ENCODE results near the gene LAMP2. TPM values are rescaled to one million over a fixed set of nuclear protein-coding genes. Genes with fewer than 3 reads are reported as not detected.
"Not testable (repeated sequence)": the region's sequence is repeated elsewhere in the genome, so short reads cannot be mapped to it uniquely, and the experiment has no call there.

Gene LAMP2
- 10 to 100 TPM; 47.7 to 59.5 TPM for total RNA-seq

- Mint-ChIP-seq H3K36me3 (ENCODE audit: low read depth) (peaks cover 5% of the 10 kb centered on the region), H3K4me3 (peak within 1 kb of the TSS; percentile 90), H3K27ac (peak within 1 kb of the TSS; percentile 94), H3K27me3 (no peaks in the 10 kb centered on the region), H3K4me1 (peaks cover 13% of the 10 kb centered on the region), H3K9me3 (no peaks in the 10 kb centered on the region)
- ChIA-PET POLR2A (no interaction called here), CTCF (interaction anchor here (2.0 kb wide), 1 partner anchor 17 kb away, joined by 7 read pairs; no protein-coding TSS in a partner anchor)
- peak; percentile 83 for DNase-seq
These were observed at the start of gene LAMP2 for GRCh38 chrX:120468825-120469525. TSS of gene LAMP2 (minus strand) at chrX:120469296. CDS start at chrX:120469169, 127 bp downstream.

DNA sequence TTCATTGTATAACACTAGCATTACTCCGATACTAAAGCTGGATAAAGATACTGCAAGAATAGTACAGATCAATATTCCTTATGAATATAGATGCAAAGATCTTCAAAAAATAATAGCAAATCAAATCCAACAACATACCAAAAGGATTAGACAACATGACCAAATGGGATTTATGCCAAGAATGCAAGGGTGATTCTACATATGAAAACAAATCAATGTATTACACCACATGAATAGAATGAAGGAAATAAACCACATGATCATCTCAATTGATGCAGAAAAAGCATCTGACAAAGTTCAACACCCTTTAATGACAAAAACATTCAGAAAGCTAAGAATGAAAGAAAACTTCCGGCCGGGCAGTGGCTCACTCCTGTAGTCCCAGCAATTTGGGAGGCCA, 48.8 kb upstream of the LAMP2 start:
- Mint-ChIP-seq H3K27me3 (no peaks in the 10 kb centered on the region), H3K36me3 (ENCODE audit: low read depth) (no peaks in the 10 kb centered on the region), H3K27ac (no peak overlapping the region), H3K9me3 (no peaks in the 10 kb centered on the region), H3K4me1 (no peaks in the 10 kb centered on the region), H3K4me3 (no peak overlapping the region)
- ChIA-PET CTCF (no interaction called here), POLR2A (no interaction called here)
- no peak for DNase-seq

DNA sequence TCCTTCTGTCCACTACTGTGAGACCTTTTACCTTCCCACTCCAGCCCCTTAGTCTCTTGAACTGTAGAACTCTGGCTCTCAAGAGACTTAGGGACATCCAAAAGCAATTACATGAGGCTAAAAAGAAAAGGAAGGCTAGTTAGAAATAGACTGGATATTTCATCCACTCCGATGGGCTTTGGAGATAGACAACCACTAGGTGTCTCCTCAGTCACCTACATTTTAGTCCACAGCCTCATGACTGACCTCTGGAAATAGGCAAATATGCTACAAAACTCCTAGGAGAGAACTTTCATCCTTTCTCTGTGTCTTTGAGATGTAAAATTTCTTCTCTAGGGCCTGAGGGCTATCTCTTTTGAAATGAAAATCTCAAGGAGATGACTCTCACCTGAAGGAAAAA, 45.1 kb upstream of the LAMP2 start:
- ChIA-PET CTCF (no interaction called here), POLR2A (no interaction called here)
- no peaks in the 10 kb centered on the region for H3K36me3 Mint-ChIP-seq (ENCODE audit: low read depth)
- H3K9me3 Mint-ChIP-seq, result no peaks in the 10 kb centered on the region
- no peak overlapping the region for H3K4me3 Mint-ChIP-seq
- H3K4me1 Mint-ChIP-seq, result no peaks in the 10 kb centered on the region
- H3K27me3 Mint-ChIP-seq, result no peaks in the 10 kb centered on the region
- H3K27ac Mint-ChIP-seq, result no peak overlapping the region
- DNase-seq, result peak; percentile 5

- Mint-ChIP-seq H3K4me3 (no peak overlapping the region), H3K36me3 (ENCODE audit: low read depth) (no peaks in the 10 kb centered on the region), H3K27me3 (no peaks in the 10 kb centered on the region), H3K4me1 (no peaks in the 10 kb centered on the region), H3K27ac (no peak overlapping the region), H3K9me3 (no peaks in the 10 kb centered on the region)
- no peak for DNase-seq
- ChIA-PET CTCF (no interaction called here), POLR2A (no interaction called here)
These were observed 43.5 kb upstream of the LAMP2 start for GRCh38 chrX:120512627-120513026.

DNA sequence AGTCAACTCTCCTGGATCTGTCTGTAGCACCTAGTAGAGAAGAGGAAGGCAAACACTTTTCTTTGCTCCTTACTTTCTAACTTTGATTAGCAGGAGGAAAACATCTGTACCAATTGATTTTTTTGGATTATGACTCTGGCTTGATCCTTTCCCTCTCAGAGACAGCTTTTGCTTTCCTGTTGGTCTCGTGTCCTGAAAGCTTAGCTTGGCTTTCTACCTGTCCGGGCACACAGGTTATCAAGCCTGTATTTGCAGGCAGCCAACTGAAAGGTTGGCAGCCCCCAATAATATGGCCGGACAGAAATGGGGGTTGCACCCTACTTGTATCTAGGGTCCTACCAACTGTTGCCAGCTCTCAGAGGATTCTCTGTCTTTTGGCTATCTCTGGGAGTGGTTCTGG, 43.1 kb upstream of the LAMP2 start:
- no peak for DNase-seq
- Mint-ChIP-seq H3K9me3 (no peaks in the 10 kb centered on the region), H3K27ac (no peak overlapping the region), H3K4me1 (no peaks in the 10 kb centered on the region), H3K27me3 (no peaks in the 10 kb centered on the region), H3K4me3 (no peak overlapping the region), H3K36me3 (ENCODE audit: low read depth) (no peaks in the 10 kb centered on the region)
- CTCF ChIA-PET, result no interaction called here
- POLR2A ChIA-PET, result no interaction called here

GRCh38 chrX:120504569-120504968, 35.5 kb upstream of the LAMP2 start:
- CTCF ChIA-PET, result no interaction called here
- no peaks in the 10 kb centered on the region for H3K36me3 Mint-ChIP-seq (ENCODE audit: low read depth)
- H3K4me1 Mint-ChIP-seq, result no peaks in the 10 kb centered on the region

GRCh38 chrX:120499301-120500072, 30.4 kb upstream of the LAMP2 start:
- Mint-ChIP-seq H3K4me1 (peaks cover 8% of the 10 kb centered on the region), H3K36me3 (ENCODE audit: low read depth) (no peaks in the 10 kb centered on the region), H3K9me3 (no peaks in the 10 kb centered on the region), H3K27ac (no peak overlapping the region), H3K27me3 (peaks cover 5% of the 10 kb centered on the region), H3K4me3 (no peak overlapping the region)
- DNase-seq, result no peak
- CTCF ChIA-PET, result interaction anchor here (0.6 to 0.7 kb wide), 2 partner anchors 22 to 107 kb away, joined by 3 to 4 read pairs; no protein-coding TSS in a partner anchor
- POLR2A ChIA-PET, result no interaction called here

More at GRCh38 chrX:120504569-120504968, 35.5 kb upstream of the LAMP2 start:
- Mint-ChIP-seq H3K4me3 (no peak overlapping the region), H3K9me3 (no peaks in the 10 kb centered on the region), H3K27ac (no peak overlapping the region), H3K27me3 (peaks cover 5% of the 10 kb centered on the region)
- DNase-seq, result no peak
- POLR2A ChIA-PET, result no interaction called here

GRCh38 chrX:120490119-120490518, 21.0 kb upstream of the LAMP2 start:
- H3K27me3 Mint-ChIP-seq; H3K27ac Mint-ChIP-seq; POLR2A ChIA-PET; H3K9me3 Mint-ChIP-seq; H3K4me3 Mint-ChIP-seq; DNase-seq; H3K36me3 Mint-ChIP-seq (ENCODE audit: low read depth): not testable (repeated sequence)
- peaks cover 28% of the 10 kb centered on the region for H3K4me1 Mint-ChIP-seq
- CTCF ChIA-PET, result interaction anchor here (0.6 kb wide), 1 partner anchor 10 kb away, joined by 3 read pairs; no protein-coding TSS in a partner anchor

DNA sequence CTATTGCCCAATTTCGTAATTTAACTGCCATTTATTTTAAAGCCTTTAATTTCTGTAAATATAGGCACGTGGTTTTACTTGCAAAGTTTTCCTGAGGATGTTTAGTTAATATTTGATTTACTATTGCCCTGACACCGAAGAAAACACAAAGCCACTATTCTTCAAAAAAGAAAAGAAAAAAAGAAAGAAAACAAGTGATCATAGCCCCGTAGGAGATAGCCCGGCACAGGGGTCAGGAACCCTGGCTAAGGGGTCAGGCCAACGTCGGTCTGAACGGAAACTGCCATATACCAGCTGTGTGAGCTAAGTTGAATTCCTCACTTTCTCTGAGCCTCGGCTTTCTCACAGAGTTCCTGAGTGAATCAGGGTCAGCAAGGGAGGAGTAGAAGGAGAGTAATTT, 17.7 kb upstream of the LAMP2 start:
- POLR2A ChIA-PET, result interaction anchor here (0.5 kb wide), 1 partner anchor 138 kb away, joined by 3 read pairs; no protein-coding TSS in a partner anchor
- DNase-seq, result no peak
- Mint-ChIP-seq H3K36me3 (ENCODE audit: low read depth) (no peaks in the 10 kb centered on the region), H3K4me1 (peaks cover 29% of the 10 kb centered on the region), H3K9me3 (no peaks in the 10 kb centered on the region), H3K27me3 (no peaks in the 10 kb centered on the region), H3K27ac (no peak overlapping the region), H3K4me3 (no peak overlapping the region)
- CTCF ChIA-PET, result interaction anchor here (0.6 to 1.4 kb wide), 5 partner anchors 10 to 286 kb away, joined by 3 to 8 read pairs (median 3); partner anchors contain the start of gene LAMP2

- H3K27me3 Mint-ChIP-seq, result no peaks in the 10 kb centered on the region
These were observed 16.8 kb upstream of the LAMP2 start for GRCh38 chrX:120485638-120486520.

DNA sequence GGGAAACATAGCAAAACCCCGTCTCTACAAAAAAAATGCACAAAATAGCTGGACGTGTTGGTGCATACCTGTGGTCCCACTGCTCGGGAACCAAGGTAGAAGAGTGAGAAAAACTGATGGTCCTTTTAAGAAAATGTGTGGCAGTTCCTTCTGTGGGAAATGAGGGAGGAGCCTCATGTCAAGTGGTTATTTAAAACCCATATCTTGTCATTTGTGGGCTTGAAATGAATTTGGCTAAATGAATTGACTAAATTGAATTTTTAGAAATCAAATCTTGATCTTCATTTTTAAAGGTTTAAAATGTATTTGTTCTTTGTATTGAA, 16.2 kb upstream of the LAMP2 start:
- Mint-ChIP-seq H3K27ac (peak overlapping the region; percentile 95), H3K36me3 (ENCODE audit: low read depth) (no peaks in the 10 kb centered on the region), H3K27me3 (no peaks in the 10 kb centered on the region), H3K4me1 (peaks cover 29% of the 10 kb centered on the region), H3K4me3 (peak overlapping the region; percentile 78), H3K9me3 (no peaks in the 10 kb centered on the region)
- ChIA-PET CTCF (interaction anchor here (0.5 to 1.0 kb wide), 4 partner anchors 19 to 220 kb away, joined by 3 read pairs; no protein-coding TSS in a partner anchor), POLR2A (no interaction called here)
- no peak for DNase-seq

More at GRCh38 chrX:120485638-120486520, 16.8 kb upstream of the LAMP2 start:
- peak; percentile 53 for DNase-seq
- Mint-ChIP-seq H3K9me3 (no peaks in the 10 kb centered on the region), H3K4me1 (peaks cover 29% of the 10 kb centered on the region), H3K27ac (peak overlapping the region; percentile 95), H3K4me3 (peak overlapping the region; percentile 78), H3K36me3 (ENCODE audit: low read depth) (no peaks in the 10 kb centered on the region)
- POLR2A ChIA-PET, result interaction anchor here (0.5 kb wide), 1 partner anchor 139 kb away, joined by 3 read pairs; no protein-coding TSS in a partner anchor
- CTCF ChIA-PET, result interaction anchor here (0.5 to 1.4 kb wide), 10 partner anchors 9 to 289 kb away, joined by 3 to 8 read pairs (median 3); partner anchors contain the start of gene LAMP2

GRCh38 chrX:120477453-120477852, 8.4 kb upstream of the LAMP2 start:
- Mint-ChIP-seq H3K4me3 (no peak overlapping the region), H3K9me3 (no peaks in the 10 kb centered on the region), H3K27me3 (no peaks in the 10 kb centered on the region), H3K4me1 (peaks cover 4% of the 10 kb centered on the region), H3K27ac (no peak overlapping the region), H3K36me3 (ENCODE audit: low read depth) (no peaks in the 10 kb centered on the region)
- ChIA-PET POLR2A (interaction anchor here (0.6 kb wide), 1 partner anchor 69 kb away, joined by 4 read pairs; no protein-coding TSS in a partner anchor), CTCF (interaction anchor here (1.0 to 2.6 kb wide), 2 partner anchors 9 to 22 kb away, joined by 3 to 8 read pairs; no protein-coding TSS in a partner anchor)
- DNase-seq, result no peak

Measured in activated CD4-positive, alpha-beta T cell treated with anti-CD3 and anti-CD28 coated beads, Interleukin-2, amount 10 ng/mL, durations not matched to agents 7 days and 5 days (primary cell).